ENCODE data around the gene C7.

GRCh38 chr5:40873286-40873880 is 35.9 kb upstream of the C7 start:
- TF ChIP-seq NFIC (IDR thresholded peaks at IDR 0.05; ENCODE audit: low read length) (no peak), FOXP1 (IDR thresholded peaks at IDR 0.05) (no peak), FOXP1 (CRISPR knock-in tag; IDR thresholded peaks at IDR 0.05) (no peak), ZNF121 (CRISPR knock-in tag; IDR thresholded peaks at IDR 0.05) (no peak), ZNF264 (CRISPR knock-in tag; IDR thresholded peaks at IDR 0.05) (no peak), CTCF (CRISPR knock-in tag; IDR thresholded peaks at IDR 0.05) (no peak), CSRNP1 (CRISPR knock-in tag; IDR thresholded peaks at IDR 0.05) (no peak), STAG1 (CRISPR knock-in tag; IDR thresholded peaks at IDR 0.05) (no peak), ATF3 (CRISPR knock-in tag; IDR thresholded peaks at IDR 0.05) (no peak), E2F5 (CRISPR knock-in tag; conservative IDR thresholded peaks at IDR 0.05) (no peak), ZSCAN29 (CRISPR knock-in tag; conservative IDR thresholded peaks at IDR 0.05) (no peak), MXI1 (IDR thresholded peaks at IDR 0.05; ENCODE audit: borderline replicate concordance, low read depth, low read length) (no peak), U2AF1 (optimal IDR thresholded peaks at IDR 0.05; ENCODE audit: low read depth, low read length) (no peak), KDM3A (CRISPR knock-in tag; IDR thresholded peaks at IDR 0.05; ENCODE audit: low read depth) (no peak)
